Ishikawa (cell line): Measurements from ENCODE around the gene TLE4.

Experiments
- CEBPB ChIP-seq: IDR thresholded peaks from 2 replicates; pipeline ENCODE4 v1.6.1; 2012
- CREB1 ChIP-seq: IDR thresholded peaks from 2 replicates; pipeline ENCODE4 v1.6.1; 2012; ENCODE audit warnings: low read depth
- EP300 ChIP-seq: IDR thresholded peaks from 2 replicates; pipeline ENCODE4 v1.6.1; 2012; ENCODE audit warnings: borderline replicate concordance
- FOXM1 ChIP-seq: IDR thresholded peaks from 2 replicates; pipeline ENCODE4 v1.6.1; 2012; ENCODE audit warnings: low read depth, borderline replicate concordance
- MAX ChIP-seq: IDR thresholded peaks from 2 replicates; pipeline ENCODE4 v1.6.1; 2012
- NFIC ChIP-seq: IDR thresholded peaks from 2 replicates; pipeline ENCODE4 v1.6.1; 2012
- RAD21 ChIP-seq: IDR thresholded peaks from 2 replicates; pipeline ENCODE4 v1.6.1; 2012; ENCODE audit warnings: low read depth
- TAF1 ChIP-seq: IDR thresholded peaks from 2 replicates; pipeline ENCODE4 v1.6.1; 2012; ENCODE audit warnings: low read depth, mild to moderate bottlenecking
- TCF12 ChIP-seq: IDR thresholded peaks from 2 replicates; pipeline ENCODE4 v1.6.1; 2012; ENCODE audit warnings: low read depth
- TEAD4 ChIP-seq: IDR thresholded peaks from 2 replicates; pipeline ENCODE4 v1.6.1; 2012
- TF ChIP-seq, protein P1 (sequence below): IDR thresholded peaks from 2 replicates; pipeline ENCODE4 v1.6.1; 2012; ENCODE audit warnings: low read depth, mild to moderate bottlenecking
- TF ChIP-seq, protein P2 (sequence below): IDR thresholded peaks from 2 replicates; pipeline ENCODE4 v1.6.1; 2012

DNA sequence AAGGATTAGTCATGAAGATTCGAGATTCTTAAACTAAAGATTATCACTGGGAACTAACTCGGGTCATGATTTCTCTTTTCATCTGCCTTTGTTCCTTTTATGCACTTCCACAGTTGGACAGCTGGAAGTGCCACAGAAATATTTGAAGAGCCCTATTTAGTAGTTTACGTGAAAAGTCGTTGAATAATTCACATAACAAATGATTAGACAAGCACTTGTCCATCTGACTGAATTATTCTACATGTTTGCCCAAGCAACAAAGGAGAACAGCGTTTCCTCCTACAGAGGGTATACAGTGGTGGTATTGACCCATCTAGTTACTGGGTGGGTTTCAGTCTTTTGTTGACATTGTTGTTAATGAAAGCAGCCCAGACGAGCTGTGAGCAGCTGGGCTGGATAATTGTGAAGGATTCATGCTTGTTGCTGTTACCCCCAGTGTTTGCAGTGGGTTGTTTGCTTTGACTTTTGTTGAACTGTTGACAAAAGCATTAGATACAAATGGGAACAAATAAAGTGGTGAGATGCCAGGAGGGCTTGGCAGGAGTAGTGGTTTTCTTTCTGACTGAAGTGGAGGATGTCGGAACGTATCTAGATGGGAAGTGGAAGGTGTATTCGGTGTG is 96.2 kb downstream of the TLE4 start:
- TF ChIP-seq, protein P1, sequence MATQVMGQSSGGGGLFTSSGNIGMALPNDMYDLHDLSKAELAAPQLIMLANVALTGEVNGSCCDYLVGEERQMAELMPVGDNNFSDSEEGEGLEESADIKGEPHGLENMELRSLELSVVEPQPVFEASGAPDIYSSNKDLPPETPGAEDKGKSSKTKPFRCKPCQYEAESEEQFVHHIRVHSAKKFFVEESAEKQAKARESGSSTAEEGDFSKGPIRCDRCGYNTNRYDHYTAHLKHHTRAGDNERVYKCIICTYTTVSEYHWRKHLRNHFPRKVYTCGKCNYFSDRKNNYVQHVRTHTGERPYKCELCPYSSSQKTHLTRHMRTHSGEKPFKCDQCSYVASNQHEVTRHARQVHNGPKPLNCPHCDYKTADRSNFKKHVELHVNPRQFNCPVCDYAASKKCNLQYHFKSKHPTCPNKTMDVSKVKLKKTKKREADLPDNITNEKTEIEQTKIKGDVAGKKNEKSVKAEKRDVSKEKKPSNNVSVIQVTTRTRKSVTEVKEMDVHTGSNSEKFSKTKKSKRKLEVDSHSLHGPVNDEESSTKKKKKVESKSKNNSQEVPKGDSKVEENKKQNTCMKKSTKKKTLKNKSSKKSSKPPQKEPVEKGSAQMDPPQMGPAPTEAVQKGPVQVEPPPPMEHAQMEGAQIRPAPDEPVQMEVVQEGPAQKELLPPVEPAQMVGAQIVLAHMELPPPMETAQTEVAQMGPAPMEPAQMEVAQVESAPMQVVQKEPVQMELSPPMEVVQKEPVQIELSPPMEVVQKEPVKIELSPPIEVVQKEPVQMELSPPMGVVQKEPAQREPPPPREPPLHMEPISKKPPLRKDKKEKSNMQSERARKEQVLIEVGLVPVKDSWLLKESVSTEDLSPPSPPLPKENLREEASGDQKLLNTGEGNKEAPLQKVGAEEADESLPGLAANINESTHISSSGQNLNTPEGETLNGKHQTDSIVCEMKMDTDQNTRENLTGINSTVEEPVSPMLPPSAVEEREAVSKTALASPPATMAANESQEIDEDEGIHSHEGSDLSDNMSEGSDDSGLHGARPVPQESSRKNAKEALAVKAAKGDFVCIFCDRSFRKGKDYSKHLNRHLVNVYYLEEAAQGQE, result no peak
- TF ChIP-seq NFIC, result no peak
- no peak for TF ChIP-seq TAF1
- no peak for TF ChIP-seq FOXM1
- TF ChIP-seq CREB1, result no peak
- no peak for TF ChIP-seq TCF12
- no peak for TF ChIP-seq CEBPB
- TF ChIP-seq MAX, result no peak
- TF ChIP-seq, protein P2, sequence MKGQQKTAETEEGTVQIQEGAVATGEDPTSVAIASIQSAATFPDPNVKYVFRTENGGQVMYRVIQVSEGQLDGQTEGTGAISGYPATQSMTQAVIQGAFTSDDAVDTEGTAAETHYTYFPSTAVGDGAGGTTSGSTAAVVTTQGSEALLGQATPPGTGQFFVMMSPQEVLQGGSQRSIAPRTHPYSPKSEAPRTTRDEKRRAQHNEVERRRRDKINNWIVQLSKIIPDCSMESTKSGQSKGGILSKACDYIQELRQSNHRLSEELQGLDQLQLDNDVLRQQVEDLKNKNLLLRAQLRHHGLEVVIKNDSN, result no peak
- TF ChIP-seq EP300, result no peak
- TF ChIP-seq RAD21, result no peak
- TF ChIP-seq TEAD4, result no peak
